Nephron (organoid): ENCODE measurements around the gene P2RX4.

Experiments used
- H3K27ac Mint-ChIP-seq, 3 experiments: 2 replicates each; pipeline ENCODE4 v1.8.0; 2020; ENCODE audit warnings: mixed read lengths in 3 of 3, mild to moderate bottlenecking in 2 of 3, moderate library complexity in 1 of 3
- H3K27me3 Mint-ChIP-seq: 2 replicates; pipeline ENCODE4 v1.8.0; 2021; ENCODE audit warnings: low read depth, mild to moderate bottlenecking, moderate library complexity, mixed read lengths
- H3K36me3 Mint-ChIP-seq: 2 replicates; pipeline ENCODE4 v1.8.0; 2020; ENCODE audit warnings: low read depth, mixed read lengths
- H3K4me1 Mint-ChIP-seq: 2 replicates; pipeline ENCODE4 v1.8.0; 2020; ENCODE audit warnings: mixed read lengths
- H3K4me3 Mint-ChIP-seq, 3 experiments: 2 replicates each; pipeline ENCODE4 v1.8.0; 2020; ENCODE audit warnings: mild to moderate bottlenecking in 3 of 3, mixed read lengths in 3 of 3, moderate library complexity in 2 of 3
- H3K9me3 Mint-ChIP-seq: 2 replicates; pipeline ENCODE4 v1.8.0; 2020; ENCODE audit warnings: mixed read lengths
- CTCF ChIP-seq, 3 experiments: fragments of 200-600 bp; sonication (generic); IDR thresholded peaks; one replicate each; pipeline ENCODE4 v1.5.0; 2021; ENCODE audit warnings: antibody characterized with exemption in 3 of 3; ENCODE audit not compliant: unreplicated experiment in 3 of 3

The P2RX4 gene

GRCh38 chr12:121238604-121239350 is 28.8 kb downstream of the P2RX4 start:
- Mint-ChIP-seq H3K27ac (peak overlapping the region; percentile 96 to 99 (median 98)), H3K4me1 (peaks cover 42% of the 10 kb centered on the region), H3K36me3 (peaks cover 27% of the 10 kb centered on the region), H3K4me3 (peak overlapping the region in 2 of 3 experiments; percentile 20 to 38), H3K27me3 (no peaks in the 10 kb centered on the region), H3K9me3 (no peaks in the 10 kb centered on the region)
- TF ChIP-seq CTCF (IDR thresholded peaks at IDR 0.05; ENCODE audit: unreplicated experiment in 3 of 3), result no peak

GRCh38 chr12:121239351-121240061 is 29.6 kb downstream of the P2RX4 start:
- Mint-ChIP-seq H3K4me1 (peaks cover 42% of the 10 kb centered on the region), H3K27ac (peak overlapping the region; percentile 96 to 99 (median 98)), H3K36me3 (peaks cover 28% of the 10 kb centered on the region), H3K4me3 (peak overlapping the region in 2 of 3 experiments; percentile 42 to 59), H3K27me3 (no peaks in the 10 kb centered on the region), H3K9me3 (no peaks in the 10 kb centered on the region)
- TF ChIP-seq CTCF (IDR thresholded peaks at IDR 0.05; ENCODE audit: unreplicated experiment in 3 of 3), result no peak

GRCh38 chr12:121240062-121240420 is 30.1 kb downstream of the P2RX4 start:
- H3K4me3 Mint-ChIP-seq, result peak overlapping the region; percentile 1 to 59 (median 42)
- peak overlapping the region; percentile 96 to 99 (median 98) for H3K27ac Mint-ChIP-seq
- TF ChIP-seq CTCF (IDR thresholded peaks at IDR 0.05; ENCODE audit: unreplicated experiment in 3 of 3), result no peak
- no peaks in the 10 kb centered on the region for H3K27me3 Mint-ChIP-seq
- H3K9me3 Mint-ChIP-seq, result no peaks in the 10 kb centered on the region
- H3K4me1 Mint-ChIP-seq, result peaks cover 42% of the 10 kb centered on the region
- peaks cover 26% of the 10 kb centered on the region for H3K36me3 Mint-ChIP-seq

GRCh38 chr12:121240484-121241101 is 30.7 kb downstream of the P2RX4 start:
- no peaks in the 10 kb centered on the region for H3K9me3 Mint-ChIP-seq
- peak overlapping the region; percentile 96 to 99 (median 98) for H3K27ac Mint-ChIP-seq
- no peaks in the 10 kb centered on the region for H3K27me3 Mint-ChIP-seq
- H3K4me1 Mint-ChIP-seq, result peaks cover 42% of the 10 kb centered on the region
- peak overlapping the region; percentile 59 to 67 (median 62) for H3K4me3 Mint-ChIP-seq
- no peak for TF ChIP-seq CTCF (IDR thresholded peaks at IDR 0.05; ENCODE audit: unreplicated experiment in 3 of 3)
- peaks cover 26% of the 10 kb centered on the region for H3K36me3 Mint-ChIP-seq

GRCh38 chr12:121241156-121241970 is 31.4 kb downstream of the P2RX4 start:
- Mint-ChIP-seq H3K9me3 (no peaks in the 10 kb centered on the region), H3K36me3 (peaks cover 24% of the 10 kb centered on the region), H3K27me3 (no peaks in the 10 kb centered on the region), H3K4me1 (peaks cover 42% of the 10 kb centered on the region), H3K27ac (peak overlapping the region; percentile 96 to 99 (median 98)), H3K4me3 (peak overlapping the region; percentile 58 to 67 (median 62))
- TF ChIP-seq CTCF (IDR thresholded peaks at IDR 0.05; ENCODE audit: unreplicated experiment in 3 of 3), result no peak
